Measurements from ENCODE around the gene TMPRSS4. TPM values are rescaled to one million over a fixed set of nuclear protein-coding genes. Genes with fewer than 3 reads are reported as not detected.

Gene TMPRSS4
- total and polyA plus RNA-seq, 4 donors, result 4.8 to 10.1 (median 8.7) TPM

DNA sequence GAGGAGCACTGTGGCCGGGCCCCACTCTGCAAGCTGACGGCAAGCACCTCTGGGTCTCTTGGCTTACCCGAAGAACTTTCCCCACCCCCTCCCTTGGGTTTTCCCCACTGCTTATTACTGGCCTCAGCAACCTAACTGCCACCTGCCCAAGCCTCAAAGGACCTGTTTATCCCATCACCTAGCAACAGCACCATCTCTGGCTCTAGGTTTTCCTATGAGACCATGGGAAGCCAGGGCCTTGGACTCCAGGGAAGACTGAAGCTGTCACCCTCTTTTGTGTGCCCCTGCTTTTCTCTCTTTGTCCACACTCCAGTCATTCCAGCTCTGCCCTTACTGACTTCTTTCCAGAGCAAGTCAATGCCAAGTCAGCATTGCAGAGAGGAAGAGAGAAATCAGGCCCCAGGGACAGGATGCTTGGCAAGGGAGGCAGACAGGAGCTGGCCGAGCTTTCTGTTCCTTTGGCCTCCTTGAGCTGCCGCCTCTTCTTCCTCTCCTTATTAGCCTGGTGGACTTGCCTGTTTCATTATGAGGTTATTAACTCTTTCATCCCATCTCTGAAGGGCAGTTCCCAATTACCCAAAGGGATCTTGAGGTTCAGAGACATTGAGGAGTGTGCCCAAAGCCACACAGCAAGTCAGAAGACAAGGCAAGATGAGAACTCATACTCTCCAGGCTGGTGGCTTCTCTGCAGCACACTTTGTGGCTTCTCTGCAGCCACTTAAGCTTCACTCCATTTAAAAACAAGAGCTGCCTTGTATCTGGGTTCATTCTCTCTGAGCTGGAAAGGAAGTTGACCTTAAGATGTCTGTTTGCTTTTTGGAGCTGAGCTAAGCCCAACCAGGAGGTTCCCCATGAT, 10.3 kb downstream of the TMPRSS4 start, which contains the start of gene SMIM35:
TSS of gene SMIM35 (minus strand) at position 51 of the 856 bp plus-strand sequence. CDS start 206 bp downstream, outside the sequence.
- Histone ChIP-seq H3K9me3 (ENCODE audit: control insufficient read depth in 4 of 4, insufficient read depth in 3 of 4, low read length in 3 of 4) (peaks cover 0 to 20% (median 0%) of the 10 kb centered on the region in 4 donors), H3K27ac (ENCODE audit: low read depth in 1 of 2, low read length in 1 of 2) (no peak within 1 kb of the TSS), H3K27me3 (ENCODE audit: control insufficient read depth in 3 of 3, insufficient read depth in 3 of 3, low read length in 2 of 3) (no peaks in the 10 kb centered on the region), H3K36me3 (ENCODE audit: control insufficient read depth in 4 of 4, insufficient read depth in 4 of 4, low read length in 4 of 4) (no peaks in the 10 kb centered on the region), H3K4me1 (ENCODE audit: control insufficient read depth in 5 of 5, insufficient read depth in 5 of 5, low read length in 5 of 5) (peaks cover 0 to 8% (median 0%) of the 10 kb centered on the region in 5 donors), H3K9ac (ENCODE audit: insufficient read depth in 1 of 2, low read length in 2 of 2) (no peak within 1 kb of the TSS), H3K4me3 (no peak within 1 kb of the TSS)
- ATAC-seq (ENCODE audit: insufficient read depth, low FRiP score), result no peak
- 74 to 84% methylated on average over 5 of the region's 5 CpGs for WGBS, 2 donors
- peak in 1 of 3 donors; percentile 5 for DNase-seq
- TF ChIP-seq, protein P1, sequence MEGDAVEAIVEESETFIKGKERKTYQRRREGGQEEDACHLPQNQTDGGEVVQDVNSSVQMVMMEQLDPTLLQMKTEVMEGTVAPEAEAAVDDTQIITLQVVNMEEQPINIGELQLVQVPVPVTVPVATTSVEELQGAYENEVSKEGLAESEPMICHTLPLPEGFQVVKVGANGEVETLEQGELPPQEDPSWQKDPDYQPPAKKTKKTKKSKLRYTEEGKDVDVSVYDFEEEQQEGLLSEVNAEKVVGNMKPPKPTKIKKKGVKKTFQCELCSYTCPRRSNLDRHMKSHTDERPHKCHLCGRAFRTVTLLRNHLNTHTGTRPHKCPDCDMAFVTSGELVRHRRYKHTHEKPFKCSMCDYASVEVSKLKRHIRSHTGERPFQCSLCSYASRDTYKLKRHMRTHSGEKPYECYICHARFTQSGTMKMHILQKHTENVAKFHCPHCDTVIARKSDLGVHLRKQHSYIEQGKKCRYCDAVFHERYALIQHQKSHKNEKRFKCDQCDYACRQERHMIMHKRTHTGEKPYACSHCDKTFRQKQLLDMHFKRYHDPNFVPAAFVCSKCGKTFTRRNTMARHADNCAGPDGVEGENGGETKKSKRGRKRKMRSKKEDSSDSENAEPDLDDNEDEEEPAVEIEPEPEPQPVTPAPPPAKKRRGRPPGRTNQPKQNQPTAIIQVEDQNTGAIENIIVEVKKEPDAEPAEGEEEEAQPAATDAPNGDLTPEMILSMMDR (IDR thresholded peaks at IDR 0.05; ENCODE audit: control extremely low read depth, extremely low read depth), result no peak

DNA sequence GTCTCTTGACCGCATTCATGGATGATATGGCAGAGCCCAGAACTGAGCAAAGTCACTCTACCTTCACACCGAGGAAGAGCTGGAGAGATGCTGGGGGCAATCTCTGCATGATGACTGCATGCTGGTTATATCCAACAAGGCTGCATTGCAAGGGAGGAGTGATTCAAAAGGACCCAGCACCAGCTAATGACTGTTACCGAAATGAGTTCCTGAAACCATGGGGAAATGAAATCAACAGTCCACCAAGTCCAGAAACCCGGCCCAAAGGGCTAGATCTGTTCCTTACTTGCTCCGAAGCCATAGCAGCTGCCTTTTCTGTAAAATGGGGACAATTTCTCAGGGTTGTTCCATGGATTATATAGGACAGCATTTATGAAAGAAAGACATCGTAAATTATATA, 11.1 kb downstream of the TMPRSS4 start:
- 85 to 86% methylated on average over 6 of the region's 6 CpGs for WGBS, 2 donors
- peaks cover 0 to 4% (median 0%) of the 10 kb centered on the region in 5 donors for H3K4me1 ChIP-seq (ENCODE audit: control insufficient read depth in 5 of 5, insufficient read depth in 5 of 5, low read length in 5 of 5)
- no peak overlapping the region for H3K9ac ChIP-seq (ENCODE audit: insufficient read depth in 1 of 2, low read length in 2 of 2)
- no peak for ATAC-seq (ENCODE audit: insufficient read depth, low FRiP score)
- DNase-seq, result no peak
- TF ChIP-seq, protein P1 (IDR thresholded peaks at IDR 0.05; ENCODE audit: control extremely low read depth, extremely low read depth), result no peak
- H3K27me3 ChIP-seq (ENCODE audit: control insufficient read depth in 3 of 3, insufficient read depth in 3 of 3, low read length in 2 of 3), result no peaks in the 10 kb centered on the region
- no peak overlapping the region for H3K27ac ChIP-seq (ENCODE audit: low read depth in 1 of 2, low read length in 1 of 2)
- H3K36me3 ChIP-seq (ENCODE audit: control insufficient read depth in 4 of 4, insufficient read depth in 4 of 4, low read length in 4 of 4), result no peaks in the 10 kb centered on the region
- no peak overlapping the region for H3K4me3 ChIP-seq
- peaks cover 0 to 20% (median 0%) of the 10 kb centered on the region in 4 donors for H3K9me3 ChIP-seq (ENCODE audit: control insufficient read depth in 4 of 4, insufficient read depth in 3 of 4, low read length in 3 of 4)

DNA sequence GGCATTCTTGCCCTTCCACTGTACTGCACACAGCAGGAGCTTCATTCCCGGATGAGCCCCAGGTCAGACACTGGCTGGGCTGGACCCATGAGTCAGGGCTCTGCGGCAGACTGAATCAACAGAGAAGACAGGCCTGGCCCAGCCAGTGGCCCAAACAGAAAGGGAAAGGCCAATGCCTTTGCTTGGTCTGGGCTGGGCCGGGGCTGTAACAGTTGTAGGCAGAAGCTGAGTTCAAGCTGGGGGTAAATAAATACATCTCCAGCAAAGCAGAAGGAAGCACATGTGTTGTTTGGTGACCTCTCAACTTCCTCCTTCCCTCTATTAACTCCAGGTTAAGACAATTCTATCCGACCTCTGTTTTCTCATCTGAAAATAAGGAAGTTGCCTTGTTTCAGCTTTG, 11.7 kb downstream of the TMPRSS4 start:
- H3K4me3 ChIP-seq, result no peak overlapping the region
- H3K36me3 ChIP-seq (ENCODE audit: control insufficient read depth in 4 of 4, insufficient read depth in 4 of 4, low read length in 4 of 4), result no peaks in the 10 kb centered on the region
- peaks cover 0 to 2% (median 0%) of the 10 kb centered on the region in 5 donors for H3K4me1 ChIP-seq (ENCODE audit: control insufficient read depth in 5 of 5, insufficient read depth in 5 of 5, low read length in 5 of 5)
- ATAC-seq (ENCODE audit: insufficient read depth, low FRiP score) (no peak), DNase-seq (peak in 2 of 3 donors; percentile 8 to 17)
- WGBS, 2 donors, result 37 to 48% methylated on average over 4 of the region's 4 CpGs
- peaks cover 0 to 20% (median 0%) of the 10 kb centered on the region in 4 donors for H3K9me3 ChIP-seq (ENCODE audit: control insufficient read depth in 4 of 4, insufficient read depth in 3 of 4, low read length in 3 of 4)
- H3K27me3 ChIP-seq (ENCODE audit: control insufficient read depth in 3 of 3, insufficient read depth in 3 of 3, low read length in 2 of 3), result no peaks in the 10 kb centered on the region
- TF ChIP-seq, protein P1 (IDR thresholded peaks at IDR 0.05; ENCODE audit: control extremely low read depth, extremely low read depth), result no peak
- no peak overlapping the region for H3K27ac ChIP-seq (ENCODE audit: low read depth in 1 of 2, low read length in 1 of 2)
- no peak overlapping the region for H3K9ac ChIP-seq (ENCODE audit: insufficient read depth in 1 of 2, low read length in 2 of 2)
